Gastrocnemius medialis (tissue), 4 donors: Measurements from ENCODE around the gene PSMD1. TPM values are rescaled to one million over a fixed set of nuclear protein-coding genes. Genes with fewer than 3 reads are reported as not detected.

ENCODE experiments used
- ATAC-seq, 2 donors: fragments of 150-250 bp; one replicate each; pipeline ENCODE4 v1.9.1; 2016
- DNase-seq, 2 donors: peaks; one replicate each; pipeline ENCODE4 v3.0.0-alpha.2; 2019
- H3K27ac ChIP-seq, 4 donors: fragments of 200-600 bp; sonication (generic); 1 replicate in 1 of 4; 2 replicates in 3 of 4; pipeline ENCODE4 v1.5.1; 2016 to 2018; ENCODE audit warnings: mild to moderate bottlenecking in 2 of 4, moderate library complexity in 1 of 4
- H3K27me3 ChIP-seq, 3 donors: fragments of 200-600 bp; sonication (generic) in 2 of 3; 1 replicate in 1 of 3; 2 replicates in 2 of 3; pipeline versions ENCODE4 v1.5.1 to v1.6.0; 2016 to 2019; ENCODE audit warnings: mild to moderate bottlenecking in 1 of 3, moderate library complexity in 1 of 3
- H3K36me3 ChIP-seq, 2 donors: fragments of 200-600 bp; sonication (generic) in 1 of 2; one replicate each; pipeline ENCODE4 v1.5.1; 2017 to 2018
- H3K4me1 ChIP-seq, 2 donors: fragments of 200-600 bp; sonication (generic) in 1 of 2; one replicate each; pipeline ENCODE4 v1.5.1; 2016 to 2017; ENCODE audit warnings: mild to moderate bottlenecking in 2 of 2
- H3K4me3 ChIP-seq, 4 donors: fragments of 200-600 bp; sonication (generic) in 3 of 4; 1 replicate in 1 of 4; 2 replicates in 3 of 4; pipeline ENCODE4 v1.5.1; 2016 to 2019; ENCODE audit warnings: mild to moderate bottlenecking in 2 of 4
- H3K9me3 ChIP-seq, 3 donors: fragments of 200-600 bp; sonication (generic) in 2 of 3; 1 replicate in 1 of 3; 2 replicates in 2 of 3; pipeline ENCODE4 v1.5.1; 2016 to 2019
- POLR2A ChIP-seq, 2 donors: fragments of 450-650 bp; IDR thresholded peaks; one replicate each; pipeline ENCODE4 v1.6.1; 2017; ENCODE audit warnings: antibody characterized with exemption in 2 of 2, mild to moderate bottlenecking in 2 of 2, moderate library complexity in 2 of 2
- in situ Hi-C, 4 donors: fragments of 200-750 bp; cut with MboI; loops; one replicate each; pipeline versions ENCODE4 v1.15.0 to v1.8.0; 2017; ENCODE audit warnings: low sequenced_read_pairs in 4 of 4
- intact Hi-C: fragments of 100-400 bp; cut with DNase I; formaldehyde crosslinking; loops from one replicate; pipeline ENCODE4 v1.15.1; 2023; ENCODE audit warnings: low total_unique reads
- total RNA-seq, 4 donors: library from RNA; depleted of rRNA; stranded (reverse); fragments of >200 nt; gene quantifications; one replicate each; pipeline versions ENCODE4 v1.1.0 to v1.2.3, GENCODE V29; 2016
- TF ChIP-seq, protein P1 (sequence below), 5 experiments: fragments of 450-650 bp in 3 of 5; fragments of 200-600 bp in 2 of 5; sonication (generic) in 2 of 5; IDR thresholded peaks in 4 of 5; conservative IDR thresholded peaks in 1 of 5; 1 replicate in 4 of 5; 2 replicates in 1 of 5; pipeline ENCODE4 v1.5.1; 2016 to 2019; ENCODE audit warnings: antibody characterized with exemption in 5 of 5, mild to moderate bottlenecking in 3 of 5, moderate library complexity in 3 of 5

Gene PSMD1
- total RNA-seq, 4 donors from 2014 or later = 169 to 189 (median 182) TPM

DNA sequence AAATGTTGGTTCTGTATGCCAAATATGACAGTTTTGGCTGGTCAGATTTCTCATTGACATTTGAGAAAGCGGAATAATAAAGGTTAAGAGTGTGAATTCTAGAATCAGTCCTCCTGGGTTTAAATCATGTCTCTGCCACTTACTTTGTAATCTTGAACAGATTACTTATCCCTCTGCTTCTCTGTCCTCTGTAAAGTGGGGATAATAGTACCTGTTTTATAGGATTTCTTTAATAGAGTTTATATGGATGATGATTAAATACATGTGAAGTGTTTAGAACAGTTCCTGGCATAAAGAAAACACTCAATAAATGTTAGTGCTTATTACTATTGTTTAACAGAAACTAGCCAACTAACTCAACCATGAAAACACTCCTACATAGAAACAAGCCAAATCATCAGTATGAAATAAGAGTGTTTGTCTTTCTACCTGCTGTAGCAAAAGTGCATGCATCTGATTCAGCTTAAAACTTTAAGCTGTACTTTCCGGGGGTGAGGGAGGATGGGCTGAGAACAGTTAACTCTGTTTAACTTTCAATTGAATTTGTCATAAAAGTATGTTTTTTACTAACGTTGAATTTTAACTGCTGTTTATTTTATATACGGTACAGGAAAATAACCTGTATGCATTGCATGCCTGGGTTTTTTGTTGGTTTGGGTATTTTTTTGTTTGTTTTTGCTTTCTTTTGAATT, 61.4 kb downstream of the PSMD1 start:
- no peak overlapping the region for H3K4me3 ChIP-seq
- intact Hi-C loops = no loop called here
- H3K9me3 ChIP-seq = no peaks in the 10 kb centered on the region
- TF ChIP-seq, protein P1, sequence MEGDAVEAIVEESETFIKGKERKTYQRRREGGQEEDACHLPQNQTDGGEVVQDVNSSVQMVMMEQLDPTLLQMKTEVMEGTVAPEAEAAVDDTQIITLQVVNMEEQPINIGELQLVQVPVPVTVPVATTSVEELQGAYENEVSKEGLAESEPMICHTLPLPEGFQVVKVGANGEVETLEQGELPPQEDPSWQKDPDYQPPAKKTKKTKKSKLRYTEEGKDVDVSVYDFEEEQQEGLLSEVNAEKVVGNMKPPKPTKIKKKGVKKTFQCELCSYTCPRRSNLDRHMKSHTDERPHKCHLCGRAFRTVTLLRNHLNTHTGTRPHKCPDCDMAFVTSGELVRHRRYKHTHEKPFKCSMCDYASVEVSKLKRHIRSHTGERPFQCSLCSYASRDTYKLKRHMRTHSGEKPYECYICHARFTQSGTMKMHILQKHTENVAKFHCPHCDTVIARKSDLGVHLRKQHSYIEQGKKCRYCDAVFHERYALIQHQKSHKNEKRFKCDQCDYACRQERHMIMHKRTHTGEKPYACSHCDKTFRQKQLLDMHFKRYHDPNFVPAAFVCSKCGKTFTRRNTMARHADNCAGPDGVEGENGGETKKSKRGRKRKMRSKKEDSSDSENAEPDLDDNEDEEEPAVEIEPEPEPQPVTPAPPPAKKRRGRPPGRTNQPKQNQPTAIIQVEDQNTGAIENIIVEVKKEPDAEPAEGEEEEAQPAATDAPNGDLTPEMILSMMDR (IDR thresholded peaks at IDR 0.05 in 4 of 5, conservative IDR thresholded peaks at IDR 0.05 in 1 of 5) = no peak
- in situ Hi-C loops = loop anchor here in 3 of 4 donors (25.0 kb wide), 3 partner anchors 294 to 344 kb away; partner anchors contain the start of gene NCL (in 1 of the 3)
- H3K27ac ChIP-seq = no peak overlapping the region
- H3K27me3 ChIP-seq = no peaks in the 10 kb centered on the region
- H3K4me1 ChIP-seq = peaks cover 17 to 18% of the 10 kb centered on the region in 2 donors
- ATAC-seq (no peak), DNase-seq (no peak)
- peaks cover 0 to 7% of the 10 kb centered on the region in 2 donors for H3K36me3 ChIP-seq

GRCh38 chr2:231118614-231118942, 61.9 kb downstream of the PSMD1 start:
- H3K4me3 ChIP-seq = no peak overlapping the region
- H3K27ac ChIP-seq = no peak overlapping the region
- DNase-seq = no peak
- no peaks in the 10 kb centered on the region for H3K9me3 ChIP-seq
- H3K4me1 ChIP-seq = peaks cover 17 to 24% of the 10 kb centered on the region in 2 donors
- TF ChIP-seq, protein P1 (IDR thresholded peaks at IDR 0.05 in 4 of 5, conservative IDR thresholded peaks at IDR 0.05 in 1 of 5) = no peak
- TF ChIP-seq POLR2A (IDR thresholded peaks at IDR 0.05) = no peak
- intact Hi-C loops = no loop called here
- in situ Hi-C loops = loop anchor here in 3 of 4 donors (25.0 kb wide), 3 partner anchors 294 to 344 kb away; partner anchors contain the start of gene NCL (in 1 of the 3)
- no peak for ATAC-seq
- H3K27me3 ChIP-seq = no peaks in the 10 kb centered on the region
- H3K36me3 ChIP-seq = peaks cover 0 to 5% of the 10 kb centered on the region in 2 donors

DNA sequence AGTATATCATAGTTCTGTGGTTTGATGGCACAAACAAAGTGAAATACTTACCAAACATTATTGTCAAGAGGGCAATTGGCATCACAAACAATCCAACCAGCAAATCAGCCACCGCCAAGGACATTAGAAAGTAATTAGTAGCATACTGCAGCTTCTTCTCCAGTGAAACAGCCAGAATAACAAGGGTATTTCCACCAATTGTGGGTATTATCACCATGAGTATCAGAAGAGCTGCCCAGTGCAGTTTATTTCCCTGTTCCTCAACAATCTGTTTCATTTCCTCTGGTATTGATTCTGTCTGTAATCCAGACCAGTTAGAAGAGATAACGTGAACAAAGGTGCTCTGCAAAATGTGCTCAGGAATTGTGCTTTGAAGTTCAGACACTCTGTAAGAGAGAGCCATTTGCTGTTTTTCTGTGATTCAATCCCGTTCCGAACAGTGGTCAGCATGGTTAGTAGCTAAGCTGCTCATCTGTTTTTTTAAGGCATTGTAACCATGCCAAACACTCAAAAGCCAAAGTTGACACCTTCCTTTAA, 66.8 kb downstream of the PSMD1 start:
- no peak for TF ChIP-seq POLR2A (IDR thresholded peaks at IDR 0.05)
- TF ChIP-seq, protein P1 (IDR thresholded peaks at IDR 0.05 in 4 of 5, conservative IDR thresholded peaks at IDR 0.05 in 1 of 5) = no peak
- Histone ChIP-seq H3K27ac (no peak overlapping the region), H3K4me3 (no peak overlapping the region), H3K27me3 (no peaks in the 10 kb centered on the region), H3K36me3 (no peaks in the 10 kb centered on the region), H3K9me3 (no peaks in the 10 kb centered on the region), H3K4me1 (peaks cover 0 to 27% of the 10 kb centered on the region in 2 donors)
- in situ Hi-C loops (loop anchor here in 3 of 4 donors (25.0 kb wide), 3 partner anchors 289 to 339 kb away; partner anchors contain the start of gene NCL (in 1 of the 3)), intact Hi-C loops (no loop called here)
- DNase-seq (no peak), ATAC-seq (no peak)

- H3K4me1 ChIP-seq = peaks cover 0 to 29% of the 10 kb centered on the region in 2 donors
- H3K27ac ChIP-seq = no peak within 1 kb of the TSS
- in situ Hi-C loops (loop anchor here in 3 of 4 donors (25.0 kb wide), 3 partner anchors 287 to 337 kb away; partner anchors contain the start of gene NCL (in 1 of the 3)), intact Hi-C loops (no loop called here)
- ATAC-seq = no peak
- no peaks in the 10 kb centered on the region for H3K27me3 ChIP-seq
- no peaks in the 10 kb centered on the region for H3K9me3 ChIP-seq
- DNase-seq = no peak
- no peaks in the 10 kb centered on the region for H3K36me3 ChIP-seq
- no peak for TF ChIP-seq POLR2A (IDR thresholded peaks at IDR 0.05)
- TF ChIP-seq, protein P1 (IDR thresholded peaks at IDR 0.05 in 4 of 5, conservative IDR thresholded peaks at IDR 0.05 in 1 of 5) = no peak
- no peak within 1 kb of the TSS for H3K4me3 ChIP-seq
Observed at GRCh38 chr2:231124838-231125568, 68.3 kb downstream of the PSMD1 start, which contains the start of gene HTR2B. Gene HTR2B, minus strand, starts transcription at chr2:231125042. Its CDS starts 1,278 bp downstream, at chr2:231123764.
